Stimulated activated CD4-positive, alpha-beta T cell treated with anti-CD3 and anti-CD28 coated beads, Interleukin-12 subunit alpha, Interleukin-12 subunit beta, amount 100 ng/mL, for 48 hours (primary cell): ENCODE data around the gene SGCE.

ENCODE experiments used
- DNase-seq, 3 donors: peaks; one replicate each; pipeline ENCODE4 v3.0.0-alpha.2; 2020; ENCODE audit warnings: low read depth in 2 of 3, low spot score in 1 of 3

The SGCE gene

DNA sequence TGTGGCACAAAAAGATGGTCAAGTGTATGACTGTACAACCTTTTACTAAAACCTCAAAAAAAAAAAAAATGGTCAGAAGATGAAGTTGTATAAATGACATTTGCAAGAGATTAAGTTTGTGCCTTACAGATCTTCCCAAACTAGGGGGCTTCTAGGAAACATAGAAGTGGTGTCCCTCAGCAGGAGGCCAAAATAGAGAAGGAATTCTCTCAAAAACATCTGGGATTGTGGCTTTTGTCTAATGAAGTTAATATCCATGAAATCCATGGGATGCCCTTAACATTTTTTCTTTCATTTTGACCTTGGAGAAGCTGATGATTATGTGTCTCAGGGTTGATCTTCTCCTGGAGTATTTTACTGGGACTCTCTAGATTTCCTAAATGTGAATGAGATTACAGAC is 84.1 kb downstream of the SGCE start:
- DNase-seq: no peak

DNA sequence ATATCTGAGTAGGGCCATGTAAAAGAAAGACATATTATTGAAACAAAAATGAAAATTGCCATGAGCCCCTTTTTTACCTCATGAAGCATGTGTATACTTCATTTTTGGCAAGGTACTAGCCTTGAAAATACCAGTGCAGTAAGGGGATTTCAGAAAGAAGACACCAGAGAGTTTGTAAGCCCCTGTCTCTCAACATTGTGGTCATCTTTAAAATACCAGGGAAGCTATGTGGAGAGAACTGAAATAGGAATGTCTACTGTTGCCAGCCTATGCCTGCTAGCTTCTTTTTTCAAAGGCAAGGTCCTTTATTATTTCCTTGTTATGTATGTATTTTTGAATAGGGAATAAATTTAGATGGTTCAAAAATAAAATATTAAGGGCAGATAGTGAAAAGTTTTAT is 88.5 kb downstream of the SGCE start:
- DNase-seq: no peak

DNA sequence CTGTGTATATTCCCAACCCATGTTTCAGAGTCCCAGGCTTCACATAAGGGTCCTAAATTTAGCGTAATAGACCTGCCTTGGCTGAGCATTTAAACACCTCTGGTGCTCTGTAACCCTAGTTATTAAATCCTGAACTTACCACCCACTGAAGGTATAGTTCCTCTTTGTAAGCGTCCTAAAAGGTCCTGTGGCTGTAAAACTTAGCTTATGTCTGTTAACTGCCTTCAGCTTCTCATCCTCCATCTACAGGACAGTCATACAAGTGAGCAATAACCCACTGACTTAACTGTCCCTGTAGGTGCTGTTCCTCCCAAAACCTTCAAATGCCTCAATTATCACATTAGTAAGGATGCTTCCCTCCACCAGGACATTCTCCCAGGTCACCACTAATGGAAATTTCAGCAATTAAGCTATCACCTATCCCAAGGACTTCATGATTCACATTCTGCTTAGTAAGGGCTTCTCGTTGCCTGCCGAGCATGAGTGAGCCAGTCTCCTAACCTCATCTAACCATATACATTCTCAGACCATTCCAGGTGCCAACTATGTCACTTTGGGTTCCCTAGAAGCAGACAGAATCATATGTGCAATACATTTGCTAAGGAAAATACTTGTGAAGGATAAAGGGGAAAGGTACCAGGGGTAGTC is 90.6 kb downstream of the SGCE start:
- no peak for DNase-seq

GRCh38 chr7:94562525-94562924 is 93.4 kb downstream of the SGCE start:
- DNase-seq: no peak

DNA sequence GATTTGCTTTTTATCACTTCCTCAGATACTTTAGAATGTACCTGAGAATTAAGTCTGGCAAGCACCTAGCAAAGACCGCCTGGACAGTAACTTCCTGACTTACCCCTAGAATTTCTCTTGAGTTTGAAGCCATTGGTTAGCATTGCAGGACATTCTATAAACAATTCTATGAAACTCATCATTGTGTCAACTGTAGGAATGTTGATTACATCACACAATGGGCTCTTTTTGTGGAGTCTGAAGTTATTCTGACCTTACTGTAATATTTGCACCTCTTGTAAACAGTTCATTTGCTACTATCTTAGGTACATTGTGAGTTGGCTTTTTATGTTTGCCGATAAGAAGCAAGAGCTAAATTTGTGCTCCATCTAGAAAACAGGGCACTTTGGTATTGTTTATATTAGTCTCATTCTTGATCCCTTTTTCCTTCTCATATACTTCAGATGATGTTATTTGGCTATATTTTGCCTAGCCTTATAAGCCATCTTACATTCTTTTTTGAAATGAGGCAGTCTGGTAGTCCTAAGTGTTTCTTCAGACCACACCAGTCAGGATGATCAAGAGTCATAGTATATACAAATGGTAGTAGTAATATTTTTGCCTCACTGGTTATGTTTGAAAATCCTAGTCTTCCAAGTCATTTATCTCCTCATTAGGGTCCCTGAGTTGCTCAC is 94.0 kb downstream of the SGCE start:
- DNase-seq: no peak

- no peak for DNase-seq
Observed at GRCh38 chr7:94559972-94560371, 96.0 kb downstream of the SGCE start.

- DNase-seq: no peak
Observed at GRCh38 chr7:94557215-94557614, 98.7 kb downstream of the SGCE start.

DNA sequence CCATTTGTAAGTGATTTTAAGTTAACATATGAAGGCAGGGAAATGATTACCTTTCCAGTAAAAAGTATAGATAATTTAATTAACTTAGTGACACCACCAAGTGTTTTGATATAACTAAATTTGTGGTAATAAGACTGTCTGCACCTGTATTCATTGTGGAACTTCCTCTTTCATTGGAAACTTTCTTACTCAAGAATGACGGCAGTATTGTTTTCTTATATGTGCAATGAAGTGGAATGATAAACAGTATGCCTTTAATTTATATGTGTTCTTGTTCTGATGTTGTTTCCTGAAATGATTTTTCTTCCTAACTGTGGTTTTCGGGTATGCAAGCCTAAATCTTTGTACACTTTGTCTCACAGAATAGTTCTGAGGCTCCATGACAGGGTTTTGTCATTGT is 99.9 kb downstream of the SGCE start:
- DNase-seq: no peak

- DNase-seq: no peak
Observed at GRCh38 chr7:94547126-94547525, 108.8 kb downstream of the SGCE start.

- DNase-seq: no peak
Observed at GRCh38 chr7:94540428-94540827, 115.5 kb downstream of the SGCE start.
